GM23338 (cell line): ENCODE data around the gene USP21. TPM values are rescaled to one million over a fixed set of nuclear protein-coding genes. Genes with fewer than 3 reads are reported as not detected.

ENCODE experiments used
- ATAC-seq: fragments of 200-7000 bp; cut with Tn5 transposase; 3 replicates; pipeline ENCODE4 v1.9.1; 2020
- DNase-seq: peaks from one replicate; pipeline ENCODE4 v3.0.0-alpha.2; 2015; ENCODE audit warnings: low spot score
- H2AFZ ChIP-seq: fragments of 200-600 bp; sonication (generic); 2 replicates; pipeline ENCODE4 v1.8.0; 2016; ENCODE audit warnings: antibody characterized with exemption, mild to moderate bottlenecking, moderate library complexity
- H3F3A ChIP-seq: fragments of 200-600 bp; sonication (generic); replicated peaks from 2 replicates; pipeline ENCODE4 v1.8.0; 2017; ENCODE audit warnings: antibody characterized with exemption, mixed run types, low read depth
- H3K27ac ChIP-seq: fragments of 200-600 bp; sonication (generic); 2 replicates; pipeline ENCODE4 v1.6.1; 2016; ENCODE audit warnings: low read depth
- H3K27me3 ChIP-seq: fragments of 200-600 bp; sonication (generic); 2 replicates; pipeline ENCODE4 v1.8.0; 2016; ENCODE audit warnings: mild to moderate bottlenecking, mixed run types, moderate library complexity; ENCODE audit not compliant: insufficient read depth
- H3K36me3 ChIP-seq: fragments of 200-600 bp; sonication (generic); 2 replicates; pipeline ENCODE4 v1.8.0; 2016; ENCODE audit warnings: mild to moderate bottlenecking; ENCODE audit not compliant: insufficient read depth
- H3K4me1 ChIP-seq: fragments of 200-600 bp; sonication (generic); 2 replicates; pipeline ENCODE4 v1.8.0; 2016; ENCODE audit warnings: mild to moderate bottlenecking, moderate library complexity; ENCODE audit not compliant: insufficient read depth
- H3K4me2 ChIP-seq: fragments of 200-600 bp; sonication (generic); 2 replicates; pipeline ENCODE4 v1.7.1; 2017; ENCODE audit warnings: mixed run types
- H3K4me3 ChIP-seq: fragments of 200-600 bp; sonication (generic); 2 replicates; pipeline ENCODE4 v1.6.1; 2016; ENCODE audit warnings: mixed run types
- H3K79me2 ChIP-seq: fragments of 200-600 bp; sonication (generic); replicated peaks from 2 replicates; pipeline ENCODE4 v1.8.0; 2017; ENCODE audit warnings: mild to moderate bottlenecking; ENCODE audit not compliant: insufficient read depth
- H3K9me2 ChIP-seq: fragments of 200-600 bp; sonication (generic); 2 replicates; pipeline ENCODE4 v1.8.0; 2017; ENCODE audit not compliant: insufficient read depth
- H4K20me1 ChIP-seq: fragments of 200-600 bp; sonication (generic); replicated peaks from 2 replicates; pipeline ENCODE4 v1.8.0; 2017; ENCODE audit warnings: mild to moderate bottlenecking; ENCODE audit not compliant: insufficient read depth
- H3K27ac Mint-ChIP-seq: 2 replicates; pipeline ENCODE4 v1.8.0; 2020; ENCODE audit warnings: inconsistent platforms, mild to moderate bottlenecking, moderate library complexity, mixed read lengths
- H3K27me3 Mint-ChIP-seq: 3 replicates; pipeline ENCODE4 v1.8.0; 2022; ENCODE audit warnings: low read depth, mild to moderate bottlenecking, moderate library complexity, mixed read lengths, inconsistent platforms; ENCODE audit not compliant: insufficient read depth, poor library complexity
- H3K36me3 Mint-ChIP-seq: 3 replicates; pipeline ENCODE4 v1.8.0; 2021; ENCODE audit warnings: low read depth, mild to moderate bottlenecking, inconsistent platforms, moderate library complexity, mixed read lengths
- H3K4me1 Mint-ChIP-seq: 3 replicates; pipeline ENCODE4 v1.8.0; 2020; ENCODE audit warnings: mild to moderate bottlenecking, inconsistent platforms, mixed read lengths
- H3K4me3 Mint-ChIP-seq: 3 replicates; pipeline ENCODE4 v1.8.0; 2021; ENCODE audit warnings: moderate library complexity, mild to moderate bottlenecking, inconsistent platforms, mixed read lengths
- H3K9me3 Mint-ChIP-seq: 3 replicates; pipeline ENCODE4 v1.8.0; 2020; ENCODE audit warnings: moderate library complexity, mild to moderate bottlenecking, inconsistent platforms, mixed read lengths
- CREB1 ChIP-seq: fragments of 250-450 bp; sonication (Bioruptor Pico); IDR thresholded peaks from 2 replicates; pipeline ENCODE4 v1.5.0; 2020; ENCODE audit warnings: low read depth, mild to moderate bottlenecking, moderate library complexity
- EZH2phosphoT487 ChIP-seq: fragments of 200-600 bp; sonication (generic); IDR thresholded peaks from one replicate; pipeline ENCODE4 v1.8.1; 2018; ENCODE audit warnings: antibody characterized with exemption; ENCODE audit not compliant: unreplicated experiment
- JUNB ChIP-seq: IDR thresholded peaks from one replicate; pipeline ENCODE4 v1.6.1; 2016; ENCODE audit warnings: antibody characterized with exemption; ENCODE audit not compliant: unreplicated experiment
- POLR2AphosphoS5 ChIP-seq: IDR thresholded peaks from 2 replicates; pipeline ENCODE4 v1.6.1; 2016; ENCODE audit warnings: antibody characterized with exemption, low read depth
- STAT1 ChIP-seq: IDR thresholded peaks from one replicate; pipeline ENCODE4 v1.6.1; 2016; ENCODE audit warnings: antibody characterized with exemption; ENCODE audit not compliant: unreplicated experiment
- ZNF114 ChIP-seq: fragments of 250-450 bp; sonication (Bioruptor Pico); IDR thresholded peaks from 2 replicates; pipeline ENCODE4 v1.5.0; 2020; ENCODE audit warnings: mild to moderate bottlenecking, moderate library complexity
- ZNF331 ChIP-seq: fragments of 250-450 bp; sonication (Bioruptor Pico); IDR thresholded peaks from 2 replicates; pipeline ENCODE4 v1.5.0; 2020; ENCODE audit warnings: low read depth, mild to moderate bottlenecking, moderate library complexity
- polyA plus RNA-seq: library from polyadenylated mRNA; unstranded; fragments of >200 nt; fragmentation: Nextera tagmentation; extraction: Ambion mirVana; gene quantifications from 2 replicates; pipeline ENCODE4 v1.2.1, GENCODE V29; 2016
- total RNA-seq: library from RNA; depleted of rRNA; stranded (reverse); fragments of >200 nt; shearing (Covaris generic); gene quantifications from 2 replicates; pipeline ENCODE4 v1.2.3, GENCODE V29; 2014
- TF ChIP-seq, protein P1 (sequence below): fragments of 250-450 bp; sonication (Bioruptor Pico); IDR thresholded peaks from 2 replicates; pipeline ENCODE4 v1.5.0; 2020; ENCODE audit warnings: mild to moderate bottlenecking, moderate library complexity
- TF ChIP-seq, protein P2 (sequence below), 2 experiments: fragments of 200-600 bp in 1 of 2; sonication (generic) in 1 of 2; conservative IDR thresholded peaks; 2 replicates each; pipeline versions ENCODE4 v1.5.1 to v1.6.1; 2016 to 2017; ENCODE audit warnings: antibody characterized with exemption in 2 of 2, low read depth in 2 of 2, mild to moderate bottlenecking in 2 of 2, moderate library complexity in 1 of 2
- TF ChIP-seq, protein P3 (sequence below): IDR thresholded peaks from one replicate; pipeline ENCODE4 v1.6.1; 2018; ENCODE audit warnings: antibody characterized with exemption; ENCODE audit not compliant: unreplicated experiment

Gene USP21
- total and polyA plus RNA-seq, 2 experiments from 2014 or later: 17.9 to 25.6 TPM

DNA sequence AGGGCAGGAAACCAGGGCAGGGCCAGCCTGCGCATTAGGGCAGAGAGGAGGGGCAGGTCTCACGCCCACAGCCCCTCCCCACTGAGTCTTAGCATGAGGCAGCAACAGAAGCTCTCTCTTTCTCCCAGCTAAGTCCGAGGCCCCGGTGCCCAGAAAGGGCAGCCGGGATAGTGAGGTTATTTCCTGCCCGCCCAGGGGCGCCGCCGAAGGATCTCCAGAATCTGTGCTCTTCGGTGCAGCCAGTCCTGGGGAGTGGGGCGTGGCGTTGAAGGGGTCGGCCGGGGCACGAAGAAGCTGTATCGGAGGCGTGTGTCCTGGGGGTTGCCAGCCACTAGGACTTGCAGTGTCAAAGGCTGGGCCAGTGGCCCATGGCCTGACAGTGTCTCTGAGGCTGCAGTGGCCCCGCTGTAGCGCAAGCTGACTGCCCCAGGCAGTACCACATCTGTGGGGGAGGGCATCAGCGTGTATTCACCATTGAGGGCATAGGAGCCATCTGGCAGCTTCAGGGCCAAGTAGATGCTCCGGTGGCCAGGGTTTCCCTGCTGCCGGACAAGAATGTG is 31.7 kb downstream of the USP21 start:
- Mint-ChIP-seq H3K9me3 (no peaks in the 10 kb centered on the region), H3K4me1 (peaks cover 12% of the 10 kb centered on the region), H3K4me3 (no peak overlapping the region), H3K27ac (peak overlapping the region; percentile 59; the same call in 1 of the 2 replicates), H3K27me3 (peaks cover 5% of the 10 kb centered on the region), H3K36me3 (peaks cover 11% of the 10 kb centered on the region; the same call in 2 of the 3 replicates)
- Histone ChIP-seq H3K9me2 (no peaks in the 10 kb centered on the region), H3F3A (0 out of 2 replicates have a peak, but pooled peaks cover 3% of the 10 kb centered on the region), H3K4me3 (no peak overlapping the region), H3K4me2 (peak overlapping the region; percentile 48), H4K20me1 (no peaks in the 10 kb centered on the region), H3K27ac (0 out of 2 replicates have a peak overlapping the region, but pooled peaks have one; percentile 9), H3K27me3 (no peaks in the 10 kb centered on the region), H3K4me1 (peaks cover 2% of the 10 kb centered on the region; the same call in 1 of the 2 replicates), H2AFZ (no peak overlapping the region), H3K36me3 (no peaks in the 10 kb centered on the region), H3K79me2 (no peaks in the 10 kb centered on the region)
- ATAC-seq: peak; percentile 24
- TF ChIP-seq JUNB (no peak), CREB1 (CRISPR knock-in tag) (no peak), ZNF331 (CRISPR knock-in tag) (no peak), EZH2phosphoT487 (no peak), POLR2AphosphoS5 (no peak), ZNF114 (no peak), STAT1 (no peak)
- TF ChIP-seq, protein P1, sequence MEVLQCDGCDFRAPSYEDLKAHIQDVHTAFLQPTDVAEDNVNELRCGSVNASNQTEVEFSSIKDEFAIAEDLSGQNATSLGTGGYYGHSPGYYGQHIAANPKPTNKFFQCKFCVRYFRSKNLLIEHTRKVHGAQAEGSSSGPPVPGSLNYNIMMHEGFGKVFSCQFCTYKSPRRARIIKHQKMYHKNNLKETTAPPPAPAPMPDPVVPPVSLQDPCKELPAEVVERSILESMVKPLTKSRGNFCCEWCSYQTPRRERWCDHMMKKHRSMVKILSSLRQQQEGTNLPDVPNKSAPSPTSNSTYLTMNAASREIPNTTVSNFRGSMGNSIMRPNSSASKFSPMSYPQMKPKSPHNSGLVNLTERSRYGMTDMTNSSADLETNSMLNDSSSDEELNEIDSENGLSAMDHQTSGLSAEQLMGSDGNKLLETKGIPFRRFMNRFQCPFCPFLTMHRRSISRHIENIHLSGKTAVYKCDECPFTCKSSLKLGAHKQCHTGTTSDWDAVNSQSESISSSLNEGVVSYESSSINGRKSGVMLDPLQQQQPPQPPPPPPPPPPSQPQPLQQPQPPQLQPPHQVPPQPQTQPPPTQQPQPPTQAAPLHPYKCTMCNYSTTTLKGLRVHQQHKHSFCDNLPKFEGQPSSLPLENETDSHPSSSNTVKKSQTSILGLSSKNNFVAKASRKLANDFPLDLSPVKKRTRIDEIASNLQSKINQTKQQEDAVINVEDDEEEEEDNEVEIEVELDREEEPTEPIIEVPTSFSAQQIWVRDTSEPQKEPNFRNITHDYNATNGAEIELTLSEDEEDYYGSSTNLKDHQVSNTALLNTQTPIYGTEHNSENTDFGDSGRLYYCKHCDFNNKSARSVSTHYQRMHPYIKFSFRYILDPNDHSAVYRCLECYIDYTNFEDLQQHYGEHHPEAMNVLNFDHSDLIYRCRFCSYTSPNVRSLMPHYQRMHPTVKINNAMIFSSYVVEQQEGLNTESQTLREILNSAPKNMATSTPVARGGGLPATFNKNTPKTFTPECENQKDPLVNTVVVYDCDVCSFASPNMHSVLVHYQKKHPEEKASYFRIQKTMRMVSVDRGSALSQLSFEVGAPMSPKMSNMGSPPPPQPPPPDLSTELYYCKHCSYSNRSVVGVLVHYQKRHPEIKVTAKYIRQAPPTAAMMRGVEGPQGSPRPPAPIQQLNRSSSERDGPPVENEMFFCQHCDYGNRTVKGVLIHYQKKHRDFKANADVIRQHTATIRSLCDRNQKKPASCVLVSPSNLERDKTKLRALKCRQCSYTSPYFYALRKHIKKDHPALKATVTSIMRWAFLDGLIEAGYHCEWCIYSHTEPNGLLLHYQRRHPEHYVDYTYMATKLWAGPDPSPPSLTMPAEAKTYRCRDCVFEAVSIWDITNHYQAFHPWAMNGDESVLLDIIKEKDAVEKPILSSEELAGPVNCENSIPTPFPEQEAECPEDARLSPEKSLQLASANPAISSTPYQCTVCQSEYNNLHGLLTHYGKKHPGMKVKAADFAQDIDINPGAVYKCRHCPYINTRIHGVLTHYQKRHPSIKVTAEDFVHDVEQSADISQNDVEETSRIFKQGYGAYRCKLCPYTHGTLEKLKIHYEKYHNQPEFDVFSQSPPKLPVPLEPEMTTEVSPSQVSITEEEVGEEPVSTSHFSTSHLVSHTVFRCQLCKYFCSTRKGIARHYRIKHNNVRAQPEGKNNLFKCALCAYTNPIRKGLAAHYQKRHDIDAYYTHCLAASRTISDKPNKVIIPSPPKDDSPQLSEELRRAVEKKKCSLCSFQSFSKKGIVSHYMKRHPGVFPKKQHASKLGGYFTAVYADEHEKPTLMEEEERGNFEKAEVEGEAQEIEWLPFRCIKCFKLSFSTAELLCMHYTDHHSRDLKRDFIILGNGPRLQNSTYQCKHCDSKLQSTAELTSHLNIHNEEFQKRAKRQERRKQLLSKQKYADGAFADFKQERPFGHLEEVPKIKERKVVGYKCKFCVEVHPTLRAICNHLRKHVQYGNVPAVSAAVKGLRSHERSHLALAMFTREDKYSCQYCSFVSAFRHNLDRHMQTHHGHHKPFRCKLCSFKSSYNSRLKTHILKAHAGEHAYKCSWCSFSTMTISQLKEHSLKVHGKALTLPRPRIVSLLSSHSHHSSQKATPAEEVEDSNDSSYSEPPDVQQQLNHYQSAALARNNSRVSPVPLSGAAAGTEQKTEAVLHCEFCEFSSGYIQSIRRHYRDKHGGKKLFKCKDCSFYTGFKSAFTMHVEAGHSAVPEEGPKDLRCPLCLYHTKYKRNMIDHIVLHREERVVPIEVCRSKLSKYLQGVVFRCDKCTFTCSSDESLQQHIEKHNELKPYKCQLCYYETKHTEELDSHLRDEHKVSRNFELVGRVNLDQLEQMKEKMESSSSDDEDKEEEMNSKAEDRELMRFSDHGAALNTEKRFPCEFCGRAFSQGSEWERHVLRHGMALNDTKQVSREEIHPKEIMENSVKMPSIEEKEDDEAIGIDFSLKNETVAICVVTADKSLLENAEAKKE (CRISPR knock-in tag): no peak
- TF ChIP-seq, protein P2, sequence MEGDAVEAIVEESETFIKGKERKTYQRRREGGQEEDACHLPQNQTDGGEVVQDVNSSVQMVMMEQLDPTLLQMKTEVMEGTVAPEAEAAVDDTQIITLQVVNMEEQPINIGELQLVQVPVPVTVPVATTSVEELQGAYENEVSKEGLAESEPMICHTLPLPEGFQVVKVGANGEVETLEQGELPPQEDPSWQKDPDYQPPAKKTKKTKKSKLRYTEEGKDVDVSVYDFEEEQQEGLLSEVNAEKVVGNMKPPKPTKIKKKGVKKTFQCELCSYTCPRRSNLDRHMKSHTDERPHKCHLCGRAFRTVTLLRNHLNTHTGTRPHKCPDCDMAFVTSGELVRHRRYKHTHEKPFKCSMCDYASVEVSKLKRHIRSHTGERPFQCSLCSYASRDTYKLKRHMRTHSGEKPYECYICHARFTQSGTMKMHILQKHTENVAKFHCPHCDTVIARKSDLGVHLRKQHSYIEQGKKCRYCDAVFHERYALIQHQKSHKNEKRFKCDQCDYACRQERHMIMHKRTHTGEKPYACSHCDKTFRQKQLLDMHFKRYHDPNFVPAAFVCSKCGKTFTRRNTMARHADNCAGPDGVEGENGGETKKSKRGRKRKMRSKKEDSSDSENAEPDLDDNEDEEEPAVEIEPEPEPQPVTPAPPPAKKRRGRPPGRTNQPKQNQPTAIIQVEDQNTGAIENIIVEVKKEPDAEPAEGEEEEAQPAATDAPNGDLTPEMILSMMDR (conservative IDR thresholded peaks at IDR 0.05; ENCODE audit: low read depth in 2 of 2): no peak
- TF ChIP-seq, protein P3, sequence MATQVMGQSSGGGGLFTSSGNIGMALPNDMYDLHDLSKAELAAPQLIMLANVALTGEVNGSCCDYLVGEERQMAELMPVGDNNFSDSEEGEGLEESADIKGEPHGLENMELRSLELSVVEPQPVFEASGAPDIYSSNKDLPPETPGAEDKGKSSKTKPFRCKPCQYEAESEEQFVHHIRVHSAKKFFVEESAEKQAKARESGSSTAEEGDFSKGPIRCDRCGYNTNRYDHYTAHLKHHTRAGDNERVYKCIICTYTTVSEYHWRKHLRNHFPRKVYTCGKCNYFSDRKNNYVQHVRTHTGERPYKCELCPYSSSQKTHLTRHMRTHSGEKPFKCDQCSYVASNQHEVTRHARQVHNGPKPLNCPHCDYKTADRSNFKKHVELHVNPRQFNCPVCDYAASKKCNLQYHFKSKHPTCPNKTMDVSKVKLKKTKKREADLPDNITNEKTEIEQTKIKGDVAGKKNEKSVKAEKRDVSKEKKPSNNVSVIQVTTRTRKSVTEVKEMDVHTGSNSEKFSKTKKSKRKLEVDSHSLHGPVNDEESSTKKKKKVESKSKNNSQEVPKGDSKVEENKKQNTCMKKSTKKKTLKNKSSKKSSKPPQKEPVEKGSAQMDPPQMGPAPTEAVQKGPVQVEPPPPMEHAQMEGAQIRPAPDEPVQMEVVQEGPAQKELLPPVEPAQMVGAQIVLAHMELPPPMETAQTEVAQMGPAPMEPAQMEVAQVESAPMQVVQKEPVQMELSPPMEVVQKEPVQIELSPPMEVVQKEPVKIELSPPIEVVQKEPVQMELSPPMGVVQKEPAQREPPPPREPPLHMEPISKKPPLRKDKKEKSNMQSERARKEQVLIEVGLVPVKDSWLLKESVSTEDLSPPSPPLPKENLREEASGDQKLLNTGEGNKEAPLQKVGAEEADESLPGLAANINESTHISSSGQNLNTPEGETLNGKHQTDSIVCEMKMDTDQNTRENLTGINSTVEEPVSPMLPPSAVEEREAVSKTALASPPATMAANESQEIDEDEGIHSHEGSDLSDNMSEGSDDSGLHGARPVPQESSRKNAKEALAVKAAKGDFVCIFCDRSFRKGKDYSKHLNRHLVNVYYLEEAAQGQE: no peak
- peak; percentile 45 for DNase-seq
